ENCODE results near the gene TBATA. TPM values are rescaled to one million over a fixed set of nuclear protein-coding genes. Genes with fewer than 3 reads are reported as not detected.
"Not testable (repeated sequence)": the region's sequence is repeated elsewhere in the genome, so short reads cannot be mapped to it uniquely, and the experiment has no call there.

The TBATA gene
- total RNA-seq, 1 donor, result not detected

DNA sequence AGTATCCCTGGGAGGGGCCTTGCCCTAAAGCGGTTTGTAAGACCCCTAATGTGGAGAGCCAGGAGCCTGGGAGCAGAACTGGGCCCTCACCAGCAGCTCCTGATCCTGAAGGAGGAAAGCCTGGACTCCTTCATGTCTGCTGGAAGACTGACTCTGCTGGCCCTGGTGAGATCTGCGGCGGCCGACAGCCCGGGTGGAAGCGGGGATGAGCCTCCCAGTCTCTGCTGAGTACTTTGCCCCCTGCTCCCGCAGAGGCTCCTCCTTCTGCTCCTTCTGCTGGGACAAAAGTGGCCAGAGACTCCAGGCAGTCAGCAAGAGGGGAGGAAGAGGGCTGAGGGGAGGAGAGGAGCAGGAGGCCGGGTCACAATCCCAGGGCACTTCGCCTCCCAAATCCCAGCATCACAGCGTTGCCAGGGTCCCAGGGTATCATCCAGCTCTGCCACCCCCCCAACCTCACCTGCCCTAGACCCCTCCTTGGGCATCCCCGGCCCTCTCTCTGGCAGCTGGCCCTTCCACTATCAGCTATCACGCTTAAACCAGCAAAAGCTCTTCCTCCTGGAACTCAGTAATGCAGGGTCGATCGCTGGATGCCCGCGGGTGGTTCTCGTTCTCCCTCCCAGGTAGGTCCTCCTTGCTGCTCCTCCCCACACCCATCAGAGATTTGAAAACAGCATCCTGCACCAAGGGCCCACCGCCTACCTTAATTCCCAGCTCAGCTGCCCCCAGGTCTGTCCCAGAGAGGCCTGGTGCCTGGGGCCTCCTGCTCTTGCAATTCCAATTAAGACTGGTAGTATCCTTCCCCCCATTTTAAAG is 7.9 kb downstream of the TBATA start:
- no peak overlapping the region for H3K4me3 ChIP-seq (ENCODE audit: low read length)
- no peaks in the 10 kb centered on the region for H3K9me3 ChIP-seq (ENCODE audit: low read depth, low read length)
- H3K4me1 ChIP-seq (ENCODE audit: insufficient read depth, low read length), result no peaks in the 10 kb centered on the region
- no peaks in the 10 kb centered on the region for H3K27me3 ChIP-seq (ENCODE audit: insufficient read depth, low read length)

DNA sequence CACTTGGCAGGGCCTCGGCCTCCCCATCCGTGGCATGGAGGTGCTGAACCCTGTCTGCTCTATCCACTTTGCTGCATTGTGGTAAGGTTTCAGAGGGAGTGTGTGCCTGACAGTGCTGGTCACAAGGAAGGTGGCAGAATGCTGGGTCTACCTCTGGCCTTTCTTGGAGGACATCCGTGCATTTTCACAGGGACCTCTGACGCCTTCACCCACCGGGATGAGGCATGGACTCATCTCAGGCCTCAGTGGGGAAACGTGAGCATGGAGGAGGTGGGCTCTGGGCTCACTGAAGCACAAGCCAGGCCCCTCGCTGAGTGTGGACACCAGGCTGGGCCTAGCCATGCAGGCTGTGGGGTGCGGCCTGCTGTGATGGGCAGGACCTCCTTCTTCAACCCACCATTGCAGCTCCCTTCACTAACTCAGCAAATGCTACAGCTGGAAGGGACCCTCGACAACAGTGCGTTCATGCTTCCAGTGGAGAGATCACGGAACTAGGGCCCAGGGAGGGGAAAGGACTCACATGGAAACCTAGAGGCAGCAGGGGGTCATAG is 8.6 kb downstream of the TBATA start:
- no peaks in the 10 kb centered on the region for H3K4me1 ChIP-seq (ENCODE audit: insufficient read depth, low read length)
- no peaks in the 10 kb centered on the region for H3K27me3 ChIP-seq (ENCODE audit: insufficient read depth, low read length)
- no peak overlapping the region for H3K4me3 ChIP-seq (ENCODE audit: low read length)
- no peaks in the 10 kb centered on the region for H3K9me3 ChIP-seq (ENCODE audit: low read depth, low read length)

DNA sequence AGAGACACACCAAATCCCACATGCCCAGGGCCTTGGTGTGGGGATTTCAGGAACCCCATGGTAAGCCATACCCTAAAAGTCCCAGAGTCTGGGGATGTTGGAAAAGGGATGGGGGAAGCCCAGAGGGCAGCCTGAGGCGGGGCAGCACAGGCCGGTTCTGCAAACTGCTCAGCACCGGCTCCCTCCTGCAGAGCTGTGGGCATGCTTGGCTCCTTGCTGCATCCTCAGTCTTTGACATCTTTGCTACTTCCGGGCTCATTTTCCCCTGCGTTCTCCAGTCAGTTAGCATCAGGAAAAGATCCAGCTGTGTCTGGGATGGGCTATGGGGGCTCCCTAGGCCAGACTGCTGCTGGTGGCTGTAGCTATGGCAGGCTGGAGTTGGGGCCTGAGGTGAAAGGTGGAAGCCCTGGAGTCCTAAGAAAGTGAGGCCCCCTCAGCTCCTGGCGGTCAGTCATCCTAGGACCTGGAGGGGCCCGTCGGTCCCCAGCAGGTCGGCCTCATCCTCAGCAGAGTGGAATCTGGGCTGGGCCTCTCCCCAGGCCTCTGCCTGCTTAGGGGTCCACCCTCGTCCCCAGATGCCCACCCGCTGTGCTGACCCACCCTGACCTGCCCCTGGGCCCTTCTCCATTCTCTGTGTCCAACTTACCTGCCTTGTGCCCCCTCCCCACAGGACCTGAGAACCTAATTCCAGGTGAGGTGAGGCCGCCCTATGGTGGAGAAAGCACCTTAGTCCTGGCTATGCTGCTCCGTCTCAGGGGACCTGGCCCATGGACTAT is 9.3 kb downstream of the TBATA start:
- H3K27me3 ChIP-seq (ENCODE audit: insufficient read depth, low read length), result no peaks in the 10 kb centered on the region
- H3K4me3 ChIP-seq (ENCODE audit: low read length), result no peak overlapping the region
- H3K4me1 ChIP-seq (ENCODE audit: insufficient read depth, low read length), result no peaks in the 10 kb centered on the region
- no peaks in the 10 kb centered on the region for H3K9me3 ChIP-seq (ENCODE audit: low read depth, low read length)

DNA sequence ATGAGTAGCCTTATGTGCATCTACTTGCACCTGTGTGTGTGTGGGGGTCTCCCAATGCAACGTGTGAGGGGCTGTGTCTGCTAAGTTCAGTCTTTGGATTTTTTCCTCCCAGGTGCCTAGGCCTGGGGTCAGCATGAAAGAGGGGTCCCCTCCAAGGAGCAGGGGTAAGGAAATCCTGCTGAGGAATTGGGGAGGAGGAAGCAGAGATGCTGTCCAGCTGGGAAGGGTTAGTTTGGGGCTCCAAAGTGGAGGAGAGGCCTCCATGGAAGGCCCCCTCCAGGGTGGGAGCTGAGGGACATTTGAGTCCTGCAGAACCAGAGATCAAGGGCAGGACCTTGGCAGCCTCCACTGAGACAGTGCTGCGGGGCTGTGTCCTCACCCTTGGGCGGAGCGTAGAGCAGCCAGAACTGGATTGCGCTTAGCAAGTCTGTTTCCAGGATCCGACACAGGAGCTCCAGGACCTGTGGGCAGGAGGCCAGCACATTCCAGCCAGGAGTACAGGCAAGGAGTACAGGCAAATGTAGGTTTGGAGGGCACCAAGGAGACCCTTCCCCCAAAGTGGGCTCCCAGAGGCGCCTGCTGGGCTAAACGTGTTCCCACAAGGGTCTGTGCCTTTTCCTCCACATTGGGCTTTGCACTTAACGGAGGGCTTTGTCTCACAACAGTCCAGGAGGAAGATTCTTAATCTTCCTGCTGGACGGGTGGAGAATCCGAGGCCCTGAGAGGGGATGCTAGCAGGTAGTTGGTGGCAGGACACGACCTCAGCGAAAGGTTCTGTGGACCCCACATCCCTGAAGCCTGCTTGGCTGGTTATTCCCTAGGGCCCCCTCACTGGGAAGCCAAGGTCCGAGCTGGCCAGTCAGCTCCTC is 10.1 kb downstream of the TBATA start:
- no peaks in the 10 kb centered on the region for H3K9me3 ChIP-seq (ENCODE audit: low read depth, low read length)

DNA sequence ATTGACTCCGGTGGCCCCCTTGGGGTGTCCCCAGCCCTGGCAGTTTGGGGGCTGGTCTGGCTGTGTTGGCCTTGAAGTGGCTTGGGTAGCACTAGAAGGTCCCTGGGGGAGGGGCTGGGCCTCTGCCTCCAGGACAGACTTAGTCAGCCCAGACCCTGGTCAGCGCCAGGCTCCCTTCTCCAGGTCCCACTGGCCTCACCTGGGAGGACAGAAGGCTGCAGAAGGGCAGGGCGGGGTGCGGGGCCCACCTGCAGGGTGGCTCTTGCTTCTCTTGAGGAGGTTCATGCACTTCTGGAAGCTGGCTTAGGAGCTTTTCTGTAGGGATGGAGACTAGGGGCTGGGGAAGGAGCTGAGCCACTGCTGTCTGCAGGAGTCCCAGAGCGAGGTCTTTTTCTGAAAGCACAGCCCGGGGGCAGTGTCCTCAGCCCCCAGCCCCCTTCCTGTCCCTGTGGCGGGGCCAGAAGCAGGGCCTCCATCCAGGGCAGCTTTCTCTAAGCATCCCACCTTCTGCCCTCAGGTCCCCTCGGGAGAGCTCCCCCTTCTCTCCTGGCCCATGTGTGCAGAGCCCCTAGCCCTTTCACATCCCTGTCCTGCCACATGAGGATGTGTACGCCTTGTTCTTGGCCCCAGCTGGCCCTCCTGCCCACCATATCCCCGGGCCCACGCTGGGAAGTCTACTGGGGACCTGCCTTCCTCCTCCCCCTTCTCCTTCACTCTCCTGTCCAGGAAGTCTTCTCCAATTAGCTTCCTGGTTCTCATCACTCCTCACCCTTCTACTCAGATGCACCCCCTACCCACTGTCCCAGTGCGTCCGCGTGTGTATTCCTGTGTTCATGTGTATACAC is 11.0 kb downstream of the TBATA start:
- H3K4me1 ChIP-seq (ENCODE audit: insufficient read depth, low read length), result no peaks in the 10 kb centered on the region
- no peaks in the 10 kb centered on the region for H3K27me3 ChIP-seq (ENCODE audit: insufficient read depth, low read length)
- no peak overlapping the region for H3K4me3 ChIP-seq (ENCODE audit: low read length)
- H3K9me3 ChIP-seq (ENCODE audit: low read depth, low read length), result no peaks in the 10 kb centered on the region

More for the DNA sequence above, 10.1 kb downstream of the TBATA start:
- H3K27me3 ChIP-seq (ENCODE audit: insufficient read depth, low read length), result no peaks in the 10 kb centered on the region
- no peaks in the 10 kb centered on the region for H3K4me1 ChIP-seq (ENCODE audit: insufficient read depth, low read length)
- no peak overlapping the region for H3K4me3 ChIP-seq (ENCODE audit: low read length)

DNA sequence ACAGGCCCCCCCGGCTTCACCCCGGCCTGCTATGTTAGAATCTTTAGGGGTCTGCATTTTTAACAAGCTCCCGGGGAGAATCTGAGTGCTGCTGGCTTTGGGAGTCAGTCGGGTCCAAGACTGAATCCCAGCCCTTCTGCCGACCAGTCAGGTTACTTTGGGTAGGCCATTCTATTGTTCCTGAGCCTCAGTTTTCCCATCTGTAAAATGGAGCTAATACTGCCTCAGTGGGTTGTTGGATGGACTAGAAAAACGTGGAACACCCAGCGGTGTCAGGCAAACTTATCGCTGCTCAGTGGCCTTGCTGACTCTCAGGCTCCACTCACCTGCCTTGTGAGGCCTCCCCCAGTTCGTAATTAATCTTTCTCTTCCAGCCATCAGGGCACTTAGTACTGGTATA is 11.7 kb downstream of the TBATA start:
- Histone ChIP-seq H3K4me1 (ENCODE audit: insufficient read depth, low read length) (no peaks in the 10 kb centered on the region), H3K4me3 (ENCODE audit: low read length) (no peak overlapping the region)

DNA sequence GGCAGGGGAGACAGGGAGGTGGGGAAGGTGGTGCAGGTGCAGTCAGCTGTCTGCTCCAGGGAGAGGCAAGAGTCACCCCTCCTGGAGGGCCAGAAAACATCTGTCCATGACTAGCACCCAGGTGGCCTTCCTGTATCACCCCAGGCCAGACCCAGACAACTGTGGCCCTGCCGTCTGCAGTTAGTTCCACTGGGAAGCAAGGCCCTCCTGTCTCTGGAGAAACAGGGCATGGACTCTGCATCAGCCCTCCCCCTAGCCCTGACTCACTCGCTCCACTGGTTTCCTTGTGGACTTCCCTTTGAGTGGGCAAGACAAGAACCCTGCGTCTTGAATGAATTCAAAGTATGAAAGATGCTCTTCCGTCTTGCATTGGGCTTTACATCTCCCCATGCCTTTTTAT is 12.6 kb downstream of the TBATA start:
- no peaks in the 10 kb centered on the region for H3K4me1 ChIP-seq (ENCODE audit: insufficient read depth, low read length)
- H3K9me3 ChIP-seq (ENCODE audit: low read depth, low read length), result no peaks in the 10 kb centered on the region

More for the DNA sequence above, 11.7 kb downstream of the TBATA start:
- Histone ChIP-seq H3K9me3 (ENCODE audit: low read depth, low read length) (no peaks in the 10 kb centered on the region), H3K27me3 (ENCODE audit: insufficient read depth, low read length) (no peaks in the 10 kb centered on the region)

DNA sequence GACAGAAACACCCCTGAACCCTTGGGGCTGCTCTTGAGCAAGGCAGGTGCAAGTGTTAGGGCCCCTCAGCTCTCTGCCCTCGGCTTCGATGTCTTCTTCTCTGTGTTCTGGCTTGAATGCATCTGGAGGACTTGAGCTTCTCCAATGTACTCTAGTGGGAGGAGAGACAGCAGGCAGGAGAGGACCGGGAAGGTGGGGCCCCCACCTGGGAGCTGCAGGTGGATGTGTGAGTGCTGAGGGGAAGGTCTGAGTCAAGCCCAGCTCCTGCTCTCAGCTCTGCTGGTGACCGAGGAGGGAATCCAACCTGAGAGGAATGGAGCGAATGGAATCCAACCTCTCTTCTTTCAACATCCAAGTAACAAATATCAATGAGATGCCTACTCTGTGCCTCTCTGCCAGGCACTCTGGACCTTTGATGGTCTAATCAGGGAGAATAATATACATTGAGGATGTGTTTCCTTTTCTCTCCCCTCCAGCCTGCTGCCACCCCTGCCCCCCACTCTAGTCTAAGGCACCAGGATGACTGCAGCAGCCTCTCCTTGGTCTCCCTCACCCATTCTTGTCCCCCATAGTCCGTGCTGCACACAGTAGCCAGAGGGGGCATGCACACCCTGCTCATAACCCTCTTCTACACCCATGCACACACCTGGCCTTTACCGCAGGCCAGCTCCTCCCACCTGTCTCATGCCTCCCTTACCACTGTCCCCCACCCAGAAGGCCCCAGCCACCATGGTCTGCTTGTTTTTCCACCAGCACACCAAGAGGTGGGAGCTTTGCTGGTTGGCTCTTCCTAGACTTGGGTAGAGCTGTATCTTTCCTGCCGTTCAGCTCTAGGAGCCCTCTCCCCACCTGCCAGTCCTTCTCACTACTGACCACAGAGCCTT is 13.6 kb downstream of the TBATA start:
- Histone ChIP-seq H3K27me3 (ENCODE audit: insufficient read depth, low read length) (no peaks in the 10 kb centered on the region), H3K9me3 (ENCODE audit: low read depth, low read length) (no peaks in the 10 kb centered on the region), H3K4me1 (ENCODE audit: insufficient read depth, low read length) (no peaks in the 10 kb centered on the region), H3K4me3 (ENCODE audit: low read length) (no peak overlapping the region)

More for the DNA sequence above, 12.6 kb downstream of the TBATA start:
- H3K4me3 ChIP-seq (ENCODE audit: low read length), result no peak overlapping the region
- no peaks in the 10 kb centered on the region for H3K27me3 ChIP-seq (ENCODE audit: insufficient read depth, low read length)

DNA sequence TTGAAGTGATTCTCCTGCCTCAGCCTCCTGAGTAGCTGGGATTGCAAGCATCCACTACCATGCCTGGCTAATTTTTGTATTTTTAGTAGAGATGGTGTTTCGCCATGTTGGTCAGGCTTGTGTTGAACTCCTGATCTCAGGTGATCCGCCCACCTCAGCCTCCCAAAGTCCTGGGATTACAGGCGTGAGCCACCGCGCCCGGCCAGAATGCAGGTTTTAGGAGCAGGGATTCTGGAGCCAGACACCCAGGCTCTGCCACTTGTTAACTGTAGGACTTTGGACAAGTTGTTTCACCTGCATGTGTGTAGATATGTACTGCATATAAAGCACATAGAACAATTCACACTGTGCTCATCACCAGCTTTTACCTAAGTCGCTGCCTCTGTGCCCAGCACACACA is 14.7 kb downstream of the TBATA start:
- not testable (repeated sequence) for H3K4me1 ChIP-seq (ENCODE audit: insufficient read depth, low read length); H3K4me3 ChIP-seq (ENCODE audit: low read length); H3K27me3 ChIP-seq (ENCODE audit: insufficient read depth, low read length); H3K9me3 ChIP-seq (ENCODE audit: low read depth, low read length)

DNA sequence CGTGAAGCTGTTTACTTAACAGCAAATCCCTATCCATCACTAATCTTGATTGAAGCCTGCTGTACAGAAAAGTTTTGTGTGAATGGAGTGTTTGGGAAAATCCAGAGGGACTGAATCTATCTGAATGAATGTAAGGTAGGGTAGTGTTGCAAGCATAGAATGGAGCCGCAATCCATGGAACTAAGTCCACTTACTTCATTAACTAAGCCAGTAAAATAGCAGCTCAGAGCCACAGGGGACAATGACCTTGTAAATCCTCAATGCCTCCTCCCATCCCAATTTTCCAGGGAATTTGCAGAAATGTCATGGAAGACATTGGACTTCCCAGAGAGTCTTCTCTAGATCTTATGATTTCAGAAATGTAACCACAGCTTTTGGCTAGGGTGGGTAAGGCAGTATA is 15.2 kb downstream of the TBATA start:
- no peaks in the 10 kb centered on the region for H3K27me3 ChIP-seq (ENCODE audit: insufficient read depth, low read length)
- no peaks in the 10 kb centered on the region for H3K4me1 ChIP-seq (ENCODE audit: insufficient read depth, low read length)
- no peak overlapping the region for H3K4me3 ChIP-seq (ENCODE audit: low read length)
- H3K9me3 ChIP-seq (ENCODE audit: low read depth, low read length), result no peaks in the 10 kb centered on the region

DNA sequence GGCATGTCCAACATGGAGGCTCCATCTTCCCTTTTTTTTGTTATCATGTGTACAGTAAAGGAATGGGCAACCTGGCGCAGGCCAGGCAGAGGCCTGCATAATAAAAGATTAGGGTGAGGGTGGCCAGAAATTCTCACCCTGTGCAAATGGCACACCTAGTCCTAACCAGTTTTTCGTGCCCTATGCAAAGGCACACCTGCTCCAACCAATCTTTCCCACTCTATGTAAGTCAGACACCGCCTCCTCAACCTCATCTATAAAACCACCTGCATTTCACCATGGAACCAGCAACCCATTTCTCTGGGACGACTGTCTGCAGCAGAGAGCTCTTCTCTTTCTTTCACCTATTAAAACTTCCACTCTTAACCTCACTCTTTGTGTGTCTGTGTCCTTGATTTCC is 16.1 kb downstream of the TBATA start:
- H3K9me3 ChIP-seq (ENCODE audit: low read depth, low read length), result no peaks in the 10 kb centered on the region
- no peak overlapping the region for H3K4me3 ChIP-seq (ENCODE audit: low read length)
- H3K4me1 ChIP-seq (ENCODE audit: insufficient read depth, low read length), result no peaks in the 10 kb centered on the region
- H3K27me3 ChIP-seq (ENCODE audit: insufficient read depth, low read length), result no peaks in the 10 kb centered on the region

DNA sequence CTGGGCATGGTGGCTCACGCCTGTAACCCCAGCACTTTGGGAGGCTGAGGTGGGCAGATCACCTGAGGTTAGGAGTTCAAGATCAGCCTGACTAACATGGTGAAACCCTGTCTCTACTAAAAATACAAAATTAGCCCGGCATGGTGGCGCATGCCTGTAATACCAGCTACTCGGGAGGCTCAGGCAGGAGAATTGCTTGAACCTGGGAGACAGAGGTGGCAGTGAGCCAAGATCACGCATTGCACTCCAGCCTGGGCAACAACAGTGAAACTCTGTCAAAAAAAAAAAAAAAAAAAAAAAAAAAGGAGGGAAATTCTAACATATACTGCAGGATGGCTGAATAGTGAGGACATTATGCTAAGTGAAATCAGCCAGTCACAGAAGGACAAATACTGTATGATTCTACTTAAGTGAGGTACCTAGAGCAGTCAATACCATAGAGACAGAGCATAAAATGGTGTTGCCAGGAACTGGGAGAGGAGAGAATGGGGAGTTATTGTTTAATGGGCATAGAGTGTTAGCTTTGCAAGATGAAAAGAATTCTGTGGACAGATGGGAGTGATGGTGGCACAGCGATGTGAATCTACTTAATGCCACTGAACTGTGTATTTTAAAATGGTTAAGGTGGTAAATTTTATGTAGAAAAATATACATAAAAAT is 17.0 kb downstream of the TBATA start:
- not testable (repeated sequence) for H3K27me3 ChIP-seq (ENCODE audit: insufficient read depth, low read length); H3K9me3 ChIP-seq (ENCODE audit: low read depth, low read length); H3K4me1 ChIP-seq (ENCODE audit: insufficient read depth, low read length); H3K4me3 ChIP-seq (ENCODE audit: low read length)
